Activated CD4-positive, alpha-beta T cell treated with anti-CD3 and anti-CD28 coated beads for 24 hours (primary cell): ENCODE data around the gene GNG8.

Experiments
- DNase-seq, 2 donors: peaks; one replicate each; pipeline ENCODE4 v3.0.0-alpha.2; 2020; ENCODE audit warnings: low read depth in 2 of 2

The GNG8 gene

DNA sequence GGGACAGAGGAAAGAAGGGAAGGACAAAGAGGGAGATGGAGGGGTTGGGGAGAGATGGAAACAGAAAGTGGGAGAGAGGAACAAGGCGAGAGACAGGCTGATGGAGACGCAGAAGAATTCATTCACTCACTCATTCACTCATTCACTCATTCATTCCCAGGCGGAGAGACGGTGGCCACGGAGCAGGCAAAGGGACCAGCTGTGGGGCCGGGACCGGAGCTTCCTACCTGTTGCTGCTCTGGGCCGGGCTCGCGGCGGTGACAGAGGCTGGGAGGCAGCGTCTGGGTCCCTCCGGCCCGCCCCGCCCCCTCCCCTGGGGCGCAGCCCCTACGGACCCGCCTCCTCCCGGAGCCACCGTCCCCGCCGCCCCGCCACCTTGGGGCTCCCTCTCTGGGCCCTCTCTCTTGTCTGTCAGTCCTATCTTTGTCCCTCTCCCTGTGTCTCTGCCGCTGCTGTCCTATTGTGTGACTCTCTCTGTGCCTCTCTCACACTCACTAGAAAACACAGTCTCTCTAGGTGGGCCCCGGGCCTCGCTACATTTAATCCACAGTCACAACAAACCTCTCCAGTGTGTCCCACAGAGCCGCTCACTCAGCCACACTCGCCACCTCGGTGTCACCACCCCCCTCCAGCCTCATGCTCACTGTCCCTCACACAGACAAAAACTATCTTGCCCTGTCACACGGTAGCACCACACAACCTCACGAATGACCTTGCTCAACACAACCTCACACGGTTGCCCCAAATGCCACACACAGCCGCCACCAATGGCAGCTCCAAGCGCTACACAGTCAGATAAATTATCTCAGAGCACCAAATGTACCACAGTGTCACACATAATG lies at the start of gene GNG8:
TSS of gene GNG8 (minus strand) at position 283 of the 842 bp plus-strand sequence. CDS start 1,520 bp downstream, outside the sequence.
- no peak for DNase-seq

DNA sequence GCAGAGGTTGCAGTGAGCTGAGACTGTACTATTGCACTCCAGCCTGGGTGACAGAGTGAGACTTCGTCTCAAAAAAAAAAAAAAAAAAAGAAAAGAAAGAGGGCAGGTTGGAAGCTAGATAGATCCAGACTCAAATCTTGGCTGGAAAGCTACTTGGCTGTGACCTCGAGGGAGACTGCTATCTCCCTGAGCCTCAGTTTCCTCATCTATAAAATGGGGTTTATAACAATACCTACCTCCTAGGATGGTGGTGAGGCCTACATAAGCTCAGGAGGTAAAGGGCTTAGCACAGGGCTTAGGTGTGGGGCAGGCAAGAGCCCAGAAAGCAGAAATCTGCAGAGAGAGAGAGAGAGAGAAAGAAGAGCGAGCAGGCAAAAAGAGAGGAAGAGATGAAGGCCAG lies 49.2 kb upstream of the GNG8 start:
- DNase-seq, result no peak

DNA sequence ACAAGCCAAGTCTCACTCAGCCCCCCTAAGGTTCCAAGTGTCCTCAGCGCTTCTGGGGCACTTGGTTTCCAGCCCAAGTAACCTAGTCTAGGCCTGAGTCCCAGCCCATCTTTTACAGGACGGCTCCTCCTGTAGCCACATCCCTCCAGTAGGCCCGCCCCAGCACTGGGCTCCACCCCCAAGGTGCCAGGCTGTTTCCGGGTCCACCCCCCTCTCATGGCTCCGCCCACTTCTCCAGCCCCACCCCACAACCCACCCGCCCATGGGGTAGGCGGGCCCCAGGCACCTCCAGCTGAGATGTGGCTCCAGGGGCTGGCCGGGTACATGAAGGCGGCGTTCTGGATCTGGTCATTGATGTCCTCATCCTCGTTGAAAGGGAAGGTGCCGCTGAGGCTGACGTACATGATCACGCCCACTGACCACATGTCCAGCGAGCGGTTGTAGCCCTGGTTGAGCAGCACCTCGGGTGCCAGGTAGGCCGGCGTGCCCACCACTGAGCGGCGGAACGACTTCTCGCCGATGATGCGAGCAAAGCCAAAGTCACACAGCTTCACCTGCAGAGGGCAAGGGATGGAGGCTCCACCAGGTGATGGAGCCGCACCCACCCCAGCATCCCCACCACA lies 42.2 kb upstream of the GNG8 start:
- peak; percentile 37 to 44 for DNase-seq

DNA sequence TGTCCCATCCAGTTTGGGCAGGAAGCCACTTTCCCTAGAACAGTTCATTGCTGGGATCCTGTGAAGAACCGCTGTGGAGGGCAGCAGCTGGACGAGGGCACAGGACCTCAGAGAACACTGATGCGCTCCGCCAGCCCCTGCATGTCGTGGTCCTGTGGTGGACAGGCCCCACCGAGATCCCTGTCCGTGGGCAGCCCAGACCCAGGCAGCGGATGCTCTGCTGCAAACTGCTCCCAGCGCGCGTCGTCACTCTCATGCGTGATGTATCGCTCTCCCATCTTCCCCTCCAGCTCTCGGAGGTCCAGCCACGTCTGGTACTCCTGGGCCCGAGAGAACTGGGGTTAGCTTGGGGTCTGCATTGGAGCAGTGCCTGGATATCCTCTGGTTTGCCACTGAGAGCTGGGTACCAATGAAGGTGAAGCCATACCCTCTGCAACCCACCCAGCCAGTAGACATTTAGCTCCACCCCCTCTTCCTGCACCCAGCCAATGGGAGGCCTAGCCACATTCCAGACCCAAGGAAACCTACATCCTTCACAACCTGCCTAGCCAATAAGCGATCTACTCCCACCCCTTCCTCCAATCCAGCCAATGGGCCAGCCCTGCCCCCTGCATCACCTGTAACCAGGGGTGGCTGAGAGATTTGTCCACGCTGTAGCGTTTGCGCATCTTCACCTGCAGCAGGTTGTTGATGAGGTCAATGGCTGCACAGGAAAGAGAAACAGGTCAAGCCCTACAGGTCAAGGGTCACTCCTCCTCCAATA lies 38.6 kb upstream of the GNG8 start:
- DNase-seq, result no peak

DNA sequence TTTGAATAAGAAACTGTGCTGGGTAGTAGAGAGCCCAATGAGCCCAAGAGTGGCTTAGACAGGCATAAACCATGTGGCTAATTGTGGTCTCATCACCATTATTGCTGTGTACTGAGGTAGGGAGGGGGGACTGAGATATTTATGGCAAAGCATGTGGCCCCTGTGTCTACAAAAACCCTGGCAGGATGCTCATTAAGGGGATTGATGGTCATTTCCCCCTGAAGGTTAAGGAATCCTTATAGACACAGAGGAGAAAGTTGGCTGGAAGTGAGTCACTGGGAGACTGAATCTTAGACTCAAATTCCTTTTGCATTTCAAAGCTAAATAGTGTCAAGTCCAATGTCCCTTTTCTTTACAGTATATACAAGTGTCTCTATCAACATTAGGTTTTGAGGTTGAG lies 34.8 kb upstream of the GNG8 start:
- no peak for DNase-seq

DNA sequence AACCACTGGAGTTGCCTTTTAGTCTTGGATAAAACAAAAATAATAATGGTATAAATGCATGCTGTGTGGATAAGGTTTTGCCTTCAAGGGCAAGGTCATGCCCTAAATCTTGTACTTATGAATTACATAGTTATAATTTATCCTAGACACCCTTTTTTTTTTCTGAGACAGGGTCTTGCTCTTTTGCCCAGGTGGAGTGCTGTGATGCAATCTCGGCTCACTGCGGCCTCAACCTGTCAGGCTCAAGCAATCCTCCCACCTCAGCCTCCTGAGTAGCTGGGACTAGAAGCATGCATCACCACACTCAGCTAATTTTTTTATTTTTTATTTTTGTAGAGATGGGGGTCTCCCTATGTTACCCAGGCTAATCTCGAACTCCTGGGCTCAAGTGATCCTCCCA lies 32.7 kb upstream of the GNG8 start:
- no peak for DNase-seq

DNA sequence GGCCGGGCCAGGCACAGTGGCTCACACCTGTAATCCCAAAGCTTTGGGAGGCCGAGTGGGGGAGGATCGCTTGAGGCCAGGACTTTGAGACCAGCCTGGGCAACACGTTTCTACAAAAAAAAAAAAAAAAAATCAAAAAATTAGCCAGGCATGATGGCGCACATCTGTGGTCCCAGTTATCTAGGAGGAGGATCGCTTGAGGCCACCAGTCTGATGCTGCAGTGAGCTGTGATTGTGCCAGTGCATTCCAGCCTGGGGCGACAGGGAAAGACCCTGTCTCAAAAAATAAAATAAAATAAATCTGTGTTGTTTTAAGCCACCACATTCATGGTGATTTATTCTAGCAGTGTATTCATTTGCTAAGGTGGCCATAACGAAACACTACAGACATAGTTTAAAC lies 29.1 kb upstream of the GNG8 start:
- DNase-seq, result no peak

DNA sequence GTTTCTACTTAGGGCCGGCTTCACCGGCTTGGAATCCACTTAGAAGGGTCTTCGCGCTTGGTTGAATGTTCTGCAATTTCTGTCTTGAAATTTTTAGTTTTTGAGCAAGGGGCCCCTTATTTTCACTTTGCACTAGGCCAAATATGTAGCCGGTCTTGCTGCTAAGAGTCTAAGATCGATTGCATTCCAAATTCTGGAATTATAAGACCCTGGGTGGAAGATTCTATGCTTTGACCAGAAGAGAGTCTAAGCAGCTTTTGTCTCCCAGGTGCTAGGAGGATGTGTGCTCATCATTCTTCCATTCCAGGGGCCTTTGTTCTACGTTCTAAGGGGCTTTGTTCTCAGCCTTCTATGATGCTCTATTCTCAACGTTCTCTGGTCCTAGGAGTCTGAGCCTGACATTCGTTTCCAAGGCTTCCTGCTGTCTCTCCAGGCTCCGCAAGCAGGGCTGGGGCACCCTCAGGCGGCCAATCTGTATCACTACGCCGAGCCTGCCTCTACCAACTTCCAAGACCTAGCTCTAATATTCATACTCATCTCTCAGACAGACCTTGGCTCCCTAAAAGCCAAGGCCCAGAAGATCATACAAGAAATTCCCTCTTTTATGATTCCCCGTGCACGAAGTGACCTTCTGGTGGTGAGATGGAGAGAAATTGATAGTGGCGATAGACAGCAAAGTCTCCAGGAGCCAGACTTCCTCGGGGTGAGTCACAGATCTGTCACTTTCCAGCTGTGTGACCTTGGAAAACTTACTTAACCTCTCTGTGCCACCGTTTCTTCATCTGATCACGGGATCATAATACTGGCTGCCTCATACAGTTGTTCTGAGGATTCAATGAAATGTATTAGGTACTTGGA lies 26.0 kb upstream of the GNG8 start:
- DNase-seq, result peak; percentile 57 to 68

DNA sequence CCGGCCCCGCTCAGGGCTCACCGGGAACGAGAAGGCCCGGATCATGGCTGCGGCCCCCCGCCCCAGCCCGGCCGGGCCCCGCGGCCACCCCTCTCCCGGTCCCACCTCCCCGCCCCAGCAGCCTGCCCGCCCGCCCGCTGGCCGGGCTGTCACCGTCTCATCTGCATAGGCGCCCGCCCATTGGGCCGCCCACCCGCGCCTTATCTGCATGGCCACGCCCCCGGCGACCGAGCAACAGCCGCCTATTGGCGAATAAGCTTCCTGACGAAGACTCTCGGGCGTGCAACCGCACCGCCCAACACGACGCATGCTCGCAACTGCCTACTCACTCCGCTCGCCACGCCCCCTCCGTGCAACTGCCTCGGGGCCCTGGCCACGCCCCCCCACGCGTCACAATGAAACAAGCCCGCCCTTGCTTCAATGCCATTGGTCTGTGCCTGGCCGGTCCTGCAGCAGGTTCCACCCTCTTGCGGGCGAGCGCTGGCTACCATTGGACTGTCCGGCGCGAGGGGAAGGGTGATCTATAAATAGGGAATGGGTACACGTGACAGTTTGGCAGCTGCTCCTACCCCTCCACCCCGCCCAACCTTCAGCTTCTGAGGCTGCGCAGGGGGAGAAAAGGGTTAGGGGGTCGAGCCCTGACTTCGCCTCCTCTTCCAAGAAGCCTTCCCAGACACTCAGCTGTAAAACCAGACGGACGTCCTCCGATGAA lies 25.2 kb upstream of the GNG8 start, which contains the start of gene DACT3:
TSS of gene DACT3 (minus strand) at position 163 of the 712 bp plus-strand sequence. CDS start at position 45, 118 bp downstream.
- DNase-seq, result peak; percentile 100

DNA sequence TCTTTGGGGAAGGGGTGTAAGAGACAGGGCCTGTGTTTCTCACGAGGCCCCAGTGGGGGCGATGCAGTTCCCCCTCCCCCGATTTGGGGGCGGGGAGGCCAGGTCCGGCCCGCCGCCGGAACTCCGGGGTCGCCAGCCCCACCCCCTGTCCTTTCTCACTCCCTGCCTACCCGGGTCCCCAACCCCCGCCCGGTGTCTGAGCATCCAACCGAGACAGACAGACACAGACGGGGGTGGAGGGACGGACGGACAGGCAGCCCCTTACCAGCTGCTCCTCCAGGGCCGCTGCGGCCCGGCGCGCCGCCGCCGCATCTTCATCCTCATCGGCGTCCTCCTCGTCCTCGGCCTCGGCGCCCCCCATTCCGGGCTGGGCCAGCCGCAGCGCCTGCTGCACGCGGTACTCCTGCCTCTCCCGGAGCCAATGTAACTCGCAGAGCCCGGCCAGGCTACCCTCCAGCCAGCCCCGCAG lies 24.6 kb upstream of the GNG8 start:
- no peak for DNase-seq

DNA sequence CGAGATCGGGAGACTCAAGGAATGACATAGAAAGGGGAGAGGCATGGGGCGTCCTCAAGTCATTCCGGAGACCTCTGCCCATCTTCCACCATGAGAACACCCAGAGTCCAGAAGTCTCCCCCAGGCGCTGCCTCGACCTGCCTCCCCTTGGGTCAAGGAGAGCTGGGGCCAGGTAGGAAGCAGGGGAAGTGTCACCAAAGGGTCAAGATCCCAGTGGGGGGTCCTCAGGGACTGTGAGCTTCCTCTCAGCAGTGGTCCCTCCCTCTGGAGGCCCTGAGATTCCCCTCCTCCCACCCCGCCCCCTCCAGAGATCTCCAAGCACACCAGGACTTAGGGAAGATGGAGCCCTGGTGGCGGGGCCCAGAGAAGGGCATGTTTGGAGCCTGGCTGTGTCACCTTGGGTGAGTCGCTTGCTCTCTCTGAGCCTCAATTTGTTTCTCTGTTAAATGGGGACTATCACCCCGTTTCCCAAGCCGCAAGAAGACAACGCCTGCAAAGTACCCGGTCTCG lies 24.1 kb upstream of the GNG8 start:
- no peak for DNase-seq

DNA sequence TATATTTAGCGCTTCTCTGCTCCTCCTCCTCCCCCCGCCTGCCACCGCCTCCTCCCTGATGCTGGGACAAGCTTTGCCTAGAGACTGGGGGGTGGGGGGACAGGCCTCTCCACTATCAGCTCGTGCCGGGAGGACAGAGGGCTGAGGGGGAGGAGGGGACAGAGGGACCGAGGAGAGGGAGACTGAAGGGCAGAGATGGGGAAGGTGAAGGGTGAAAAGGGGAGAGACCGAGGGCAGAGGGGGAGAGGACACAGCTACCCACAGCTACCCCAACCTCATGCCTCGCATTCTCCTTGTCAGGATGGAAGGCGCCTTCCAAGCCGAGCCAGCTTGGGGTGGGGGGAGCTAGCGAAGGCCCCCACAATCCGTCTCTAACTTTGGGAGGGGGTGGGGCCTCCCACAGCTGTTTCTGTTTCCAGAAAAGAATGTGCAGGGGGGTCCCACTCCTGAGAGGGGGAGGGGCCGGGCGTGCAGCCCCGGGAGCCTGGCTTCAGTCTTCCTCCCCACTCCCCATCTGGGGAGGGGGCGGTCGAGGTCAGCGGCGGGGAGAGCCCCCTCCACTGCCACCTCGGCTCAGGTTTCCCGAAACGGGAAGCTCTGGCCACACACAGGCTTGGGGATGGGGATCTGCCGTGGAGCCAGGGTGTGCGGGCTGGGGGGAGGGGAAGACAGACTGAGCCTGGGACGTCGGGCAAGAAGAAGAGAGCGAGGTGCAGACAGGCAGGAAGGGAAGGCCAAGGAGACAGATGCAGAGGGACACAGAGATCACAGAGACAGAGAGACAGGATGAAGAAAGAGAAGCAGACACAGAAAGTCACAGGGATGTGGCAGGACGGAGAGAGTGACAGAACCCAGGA lies 23.4 kb upstream of the GNG8 start:
- DNase-seq, result no peak

DNA sequence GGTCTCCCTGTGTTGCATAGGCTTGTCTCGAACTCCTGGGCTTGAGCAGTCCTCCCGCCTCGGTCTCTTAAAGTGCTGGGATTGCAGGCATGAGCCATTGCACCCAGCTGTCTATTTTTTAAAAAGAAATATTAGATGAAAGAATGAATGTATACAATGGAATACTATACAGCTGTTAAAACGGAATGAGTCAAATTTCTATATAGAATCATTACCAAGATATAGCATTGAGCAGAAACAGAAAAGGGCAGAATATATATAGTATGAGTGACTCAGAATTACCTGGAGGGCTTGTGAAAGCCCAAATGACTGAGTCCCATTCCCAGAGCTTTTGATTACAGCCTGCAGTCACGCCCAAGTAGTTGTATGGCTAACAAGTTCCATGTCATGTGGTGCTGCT lies 20.5 kb upstream of the GNG8 start:
- DNase-seq, result no peak

DNA sequence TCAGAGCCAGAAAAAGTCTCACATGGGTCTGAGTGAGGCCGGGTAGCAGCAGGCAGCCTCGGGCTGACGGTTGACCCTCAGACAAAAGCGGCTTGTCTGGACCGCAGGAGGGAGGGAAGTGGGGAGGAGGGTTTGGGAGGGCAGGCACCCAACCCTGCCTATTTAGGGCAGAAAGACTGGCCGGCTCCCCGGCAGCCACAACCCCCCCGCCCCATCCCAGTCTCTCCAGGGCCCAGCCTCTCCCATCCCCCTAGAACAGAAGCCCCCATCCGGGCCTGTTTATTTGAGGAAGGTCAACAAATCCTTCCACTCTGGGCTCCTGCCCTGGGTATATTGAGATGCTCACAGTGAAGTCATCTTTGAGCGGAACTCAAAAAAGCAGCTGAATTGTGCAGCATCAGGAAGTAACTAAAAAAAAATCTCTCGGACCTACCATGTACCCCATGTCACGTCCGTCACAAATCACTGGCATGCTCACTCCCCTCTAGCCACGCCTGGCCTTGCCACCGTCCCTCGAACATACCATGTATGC lies 18.7 kb upstream of the GNG8 start:
- no peak for DNase-seq

DNA sequence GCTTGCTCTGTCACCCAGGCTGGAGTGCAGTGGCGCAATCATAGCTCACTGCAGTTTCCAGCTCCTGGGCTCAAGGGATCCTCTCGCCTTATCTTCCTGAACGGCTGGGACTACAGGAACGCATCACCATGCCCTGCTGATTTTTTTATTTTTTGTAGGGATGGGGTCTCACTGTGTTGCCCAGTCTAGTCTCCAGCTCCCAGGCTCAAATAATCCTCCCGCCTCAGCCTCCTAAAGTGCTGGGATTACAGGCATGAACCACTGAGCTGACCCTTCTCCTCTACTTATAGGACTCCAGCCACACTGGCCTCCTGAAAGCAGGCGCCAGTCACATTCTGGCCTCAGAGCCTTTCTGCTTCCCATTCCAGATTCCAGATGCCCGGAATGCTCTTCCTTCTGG lies 14.4 kb upstream of the GNG8 start:
- no peak for DNase-seq

DNA sequence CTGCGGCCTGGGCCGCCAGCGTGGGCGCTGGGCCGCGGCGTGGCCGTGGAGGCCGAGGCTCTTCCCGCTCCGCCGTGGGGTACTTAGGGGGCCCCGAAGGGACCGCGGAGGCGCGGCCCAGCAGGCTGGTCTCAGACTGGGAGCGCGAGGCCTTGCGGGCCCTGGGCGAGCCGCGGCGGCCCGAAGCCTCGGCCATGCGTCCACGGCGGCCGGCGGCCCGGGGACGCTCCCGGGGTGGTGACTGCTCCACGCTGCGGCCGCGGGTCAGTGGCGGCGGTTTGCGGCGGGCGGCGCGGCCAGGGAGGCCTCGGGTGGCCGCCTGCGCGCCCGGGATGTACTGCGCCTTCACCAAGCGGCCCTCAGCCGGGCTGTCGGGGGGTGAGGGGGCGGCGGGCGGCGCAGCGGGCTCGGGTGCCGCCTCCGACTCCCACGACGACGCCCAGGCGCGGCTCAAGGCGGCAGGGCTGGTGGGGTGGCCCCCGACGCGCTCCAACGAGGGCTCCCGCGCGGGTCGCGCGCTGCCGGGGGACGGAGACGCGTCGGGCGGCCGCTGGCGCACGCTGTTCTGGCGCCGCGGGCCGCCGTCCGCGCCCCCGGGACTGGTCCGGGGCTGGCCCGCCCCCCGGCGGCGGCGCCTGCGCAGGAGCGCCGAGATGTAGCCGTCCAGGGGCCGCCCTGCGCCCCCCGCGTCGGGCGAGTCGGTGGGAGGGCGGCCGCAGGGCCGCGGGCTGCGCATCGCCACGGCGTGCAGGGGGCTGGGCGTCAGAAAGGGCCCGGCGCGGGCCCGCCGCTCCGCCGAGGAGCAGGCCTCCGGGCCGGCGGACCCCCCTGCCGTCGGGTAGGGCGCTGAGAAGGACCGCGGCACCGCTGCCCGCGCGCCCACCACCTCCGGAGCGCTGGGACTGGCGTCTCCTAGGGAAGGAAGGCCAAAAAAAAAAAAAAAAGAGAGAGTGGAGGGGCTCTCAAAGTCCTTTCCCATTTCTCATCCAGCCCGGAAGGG lies 13.3 kb upstream of the GNG8 start:
- no peak for DNase-seq

DNA sequence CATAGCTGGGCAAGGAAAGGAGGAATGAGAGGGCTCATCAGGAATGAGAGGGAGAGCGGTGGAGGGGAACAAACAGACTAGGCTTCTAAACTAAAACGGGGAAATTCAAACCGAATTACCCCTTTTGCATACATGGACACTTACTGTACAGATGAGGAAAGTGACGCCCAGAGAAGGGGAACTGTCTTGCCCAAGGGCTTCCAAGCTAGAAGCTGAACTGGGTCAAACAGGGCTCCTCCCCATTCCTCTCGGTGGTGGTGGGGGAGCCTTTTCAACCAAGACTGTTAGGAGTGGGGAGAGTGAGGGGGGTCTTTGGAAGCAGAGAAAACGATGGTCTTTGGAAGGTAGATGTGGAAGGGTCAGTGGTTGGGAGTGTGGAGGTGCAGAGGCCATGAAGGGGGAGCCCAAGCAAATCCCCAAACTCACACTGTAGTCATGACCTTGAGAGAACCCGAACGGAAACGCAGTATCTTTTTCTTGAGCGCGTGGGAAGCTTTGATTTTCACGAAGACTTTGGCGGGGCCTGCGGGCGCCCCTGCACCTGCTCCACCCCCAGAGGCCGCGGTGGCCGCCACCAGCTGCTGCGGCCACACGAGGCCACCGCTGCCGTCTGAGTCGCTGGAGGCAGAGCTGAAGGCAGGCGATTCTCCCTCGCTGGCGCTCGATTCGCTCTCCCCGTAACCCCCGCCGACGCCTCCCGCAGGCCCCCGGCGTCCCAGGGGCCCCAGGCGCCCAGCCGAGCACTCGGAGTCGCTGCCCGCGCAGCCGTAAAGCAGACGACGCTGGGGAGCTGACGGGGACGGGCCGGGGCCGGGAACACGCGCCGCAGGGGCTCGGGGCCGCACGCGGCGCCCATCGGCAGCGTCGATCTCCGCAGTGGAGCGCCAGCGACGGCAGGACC lies 12.3 kb upstream of the GNG8 start:
- no peak for DNase-seq
